PC-9 (cell line): ENCODE measurements around the gene CSNK1G2. TPM values are rescaled to one million over a fixed set of nuclear protein-coding genes. Genes with fewer than 3 reads are reported as not detected.

Source experiments
- BruUV-seq: library from RNA; stranded (reverse); fragments of 400-500 nt; replicated peaks from 2 replicates; lab custom pipeline; 2021; lab: Mats Ljungman, UMichigan
- CTCF ChIA-PET: fragments of 300-600 bp; sonication (Branson Sonifier 250); formaldehyde crosslinking; loops from one replicate; lab custom pipeline; 2022; ENCODE audit warnings: antibody characterized with exemption; lab: Charles Lee
- POLR2A ChIA-PET: fragments of 300-600 bp; sonication (Branson Sonifier 250); formaldehyde crosslinking; loops from one replicate; lab custom pipeline; 2022; ENCODE audit warnings: antibody characterized with exemption; ENCODE audit not compliant: unreplicated experiment; lab: Charles Lee
- DNase-seq, 2 experiments: peaks; one replicate each; pipeline versions ENCODE4 v3.0.0 to v3.0.0-alpha.2; 2015 to 2022; ENCODE audit warnings: mixed read lengths in 1 of 2
- H2AFZ ChIP-seq: fragments of 200-600 bp; sonication (generic); 2 replicates; pipeline ENCODE4 v1.8.1; 2017; ENCODE audit warnings: antibody characterized with exemption
- H3F3A ChIP-seq: fragments of 200-600 bp; sonication (generic); 2 replicates; pipeline ENCODE4 v1.8.1; 2017; ENCODE audit warnings: antibody characterized with exemption, mild to moderate bottlenecking, low read depth; ENCODE audit not compliant: insufficient read depth
- H3K27ac ChIP-seq: fragments of 200-600 bp; sonication (generic); 2 replicates; pipeline ENCODE4 v1.6.1; 2016; ENCODE audit warnings: mixed run types
- H3K27me3 ChIP-seq: fragments of 200-600 bp; sonication (generic); 2 replicates; pipeline ENCODE4 v1.6.1; 2016; ENCODE audit warnings: low read depth, mixed run types; ENCODE audit not compliant: insufficient read depth
- H3K36me3 ChIP-seq: fragments of 200-600 bp; sonication (generic); 2 replicates; pipeline ENCODE4 v1.6.1; 2016; ENCODE audit warnings: low read depth, mixed run types
- H3K4me1 ChIP-seq: fragments of 200-600 bp; sonication (generic); replicated peaks from 2 replicates; pipeline ENCODE4 v1.6.1; 2016; ENCODE audit warnings: mixed run types; ENCODE audit not compliant: insufficient read depth
- H3K4me2 ChIP-seq: fragments of 200-600 bp; sonication (generic); 2 replicates; pipeline ENCODE4 v1.6.1; 2017; ENCODE audit warnings: mixed run types
- H3K4me3 ChIP-seq: fragments of 200-600 bp; sonication (generic); 2 replicates; pipeline ENCODE4 v1.6.1; 2016; ENCODE audit warnings: mixed run types
- H3K79me2 ChIP-seq: fragments of 200-600 bp; sonication (generic); 2 replicates; pipeline ENCODE4 v1.6.1; 2017; ENCODE audit warnings: low read depth, mixed run types
- H3K9me2 ChIP-seq: fragments of 200-600 bp; sonication (generic); 2 replicates; pipeline ENCODE4 v1.8.1; 2017; ENCODE audit warnings: mild to moderate bottlenecking; ENCODE audit not compliant: insufficient read depth
- H3K9me3 ChIP-seq: fragments of 200-600 bp; sonication (generic); 2 replicates; pipeline ENCODE4 v1.8.1; 2016; ENCODE audit warnings: low read depth; ENCODE audit not compliant: insufficient read depth
- H4K20me1 ChIP-seq: fragments of 200-600 bp; sonication (generic); 2 replicates; pipeline ENCODE4 v1.8.1; 2017; ENCODE audit not compliant: insufficient read depth
- EZH2 ChIP-seq: fragments of 200-600 bp; sonication (generic); IDR thresholded peaks from 2 replicates; pipeline ENCODE4 v1.8.0; 2017; ENCODE audit warnings: antibody characterized with exemption, low read depth
- intact Hi-C: fragments of 100-400 bp; cut with micrococcal nuclease; formaldehyde crosslinking; loops from one replicate; pipeline ENCODE4 v1.10.0; 2022; ENCODE audit not compliant: unreplicated experiment
- total RNA-seq: library from RNA; stranded (reverse); gene quantifications from 2 replicates; pipeline ENCODE4 v1.2.3, GENCODE V29; 2021
- TF ChIP-seq, protein P1 (sequence below): fragments of 200-600 bp; sonication (generic); conservative IDR thresholded peaks from 2 replicates; pipeline ENCODE4 v1.6.1; 2017; ENCODE audit warnings: mixed run types, antibody characterized with exemption, mild to moderate bottlenecking, moderate library complexity

CSNK1G2 gene
- total RNA-seq, 1 experiment from 2014 or later, result 58.2 TPM

DNA sequence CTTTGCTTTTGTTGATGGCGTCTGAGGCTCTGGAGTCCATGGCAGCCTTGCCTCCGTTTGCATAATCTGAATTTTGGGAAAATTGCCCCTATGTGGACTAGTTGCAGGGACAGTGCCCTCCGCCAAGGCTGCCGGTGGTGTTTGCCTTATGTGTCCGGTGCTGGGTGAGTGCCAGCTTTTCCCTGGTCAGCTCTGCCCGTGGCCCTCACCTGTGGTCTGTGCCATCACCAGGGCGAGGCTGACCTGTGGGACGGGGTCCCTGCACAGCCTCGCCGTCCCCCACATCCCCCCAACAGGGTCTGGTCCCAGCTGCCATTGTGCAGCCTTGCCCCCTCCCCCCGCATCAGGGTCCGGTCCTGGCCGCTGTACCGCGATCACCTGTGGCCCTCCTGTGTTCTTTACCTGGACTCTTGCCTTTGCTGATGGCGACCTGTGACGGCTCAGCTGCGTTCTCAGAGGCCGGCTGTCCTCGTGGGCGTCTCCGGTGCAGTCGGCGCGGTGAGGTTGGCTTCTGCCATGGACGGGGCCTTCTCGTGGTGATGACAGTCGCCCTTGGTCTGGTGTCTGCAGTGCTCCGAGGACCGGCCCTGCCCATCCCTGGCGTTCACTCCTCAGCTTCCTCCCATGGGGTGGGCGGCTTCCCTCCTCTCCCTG is 12.6 kb downstream of the CSNK1G2 start:
- H3K4me1 ChIP-seq, result no peaks in the 10 kb centered on the region
- BruUV-seq, result no TSS peak
- no peak overlapping the region for H3K27ac ChIP-seq
- no peaks in the 10 kb centered on the region for H3K27me3 ChIP-seq
- H3K79me2 ChIP-seq, result peaks cover 17% of the 10 kb centered on the region; the same call in 1 of the 2 replicates
- H3K36me3 ChIP-seq, result no peaks in the 10 kb centered on the region
- H3K9me2 ChIP-seq, result no peaks in the 10 kb centered on the region
- no peaks in the 10 kb centered on the region for H3K9me3 ChIP-seq
- ChIA-PET CTCF (no interaction called here), POLR2A (no interaction called here)
- no peak overlapping the region for H3K4me2 ChIP-seq
- H3K4me3 ChIP-seq, result no peak overlapping the region
- no peaks in the 10 kb centered on the region for H3F3A ChIP-seq
- peaks cover 11% of the 10 kb centered on the region for H4K20me1 ChIP-seq
- TF ChIP-seq, protein P1, sequence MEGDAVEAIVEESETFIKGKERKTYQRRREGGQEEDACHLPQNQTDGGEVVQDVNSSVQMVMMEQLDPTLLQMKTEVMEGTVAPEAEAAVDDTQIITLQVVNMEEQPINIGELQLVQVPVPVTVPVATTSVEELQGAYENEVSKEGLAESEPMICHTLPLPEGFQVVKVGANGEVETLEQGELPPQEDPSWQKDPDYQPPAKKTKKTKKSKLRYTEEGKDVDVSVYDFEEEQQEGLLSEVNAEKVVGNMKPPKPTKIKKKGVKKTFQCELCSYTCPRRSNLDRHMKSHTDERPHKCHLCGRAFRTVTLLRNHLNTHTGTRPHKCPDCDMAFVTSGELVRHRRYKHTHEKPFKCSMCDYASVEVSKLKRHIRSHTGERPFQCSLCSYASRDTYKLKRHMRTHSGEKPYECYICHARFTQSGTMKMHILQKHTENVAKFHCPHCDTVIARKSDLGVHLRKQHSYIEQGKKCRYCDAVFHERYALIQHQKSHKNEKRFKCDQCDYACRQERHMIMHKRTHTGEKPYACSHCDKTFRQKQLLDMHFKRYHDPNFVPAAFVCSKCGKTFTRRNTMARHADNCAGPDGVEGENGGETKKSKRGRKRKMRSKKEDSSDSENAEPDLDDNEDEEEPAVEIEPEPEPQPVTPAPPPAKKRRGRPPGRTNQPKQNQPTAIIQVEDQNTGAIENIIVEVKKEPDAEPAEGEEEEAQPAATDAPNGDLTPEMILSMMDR, result no peak
- TF ChIP-seq EZH2, result no peak
- intact Hi-C loops, result no loop called here
- DNase-seq, result no peak
- H2AFZ ChIP-seq, result no peak overlapping the region

DNA sequence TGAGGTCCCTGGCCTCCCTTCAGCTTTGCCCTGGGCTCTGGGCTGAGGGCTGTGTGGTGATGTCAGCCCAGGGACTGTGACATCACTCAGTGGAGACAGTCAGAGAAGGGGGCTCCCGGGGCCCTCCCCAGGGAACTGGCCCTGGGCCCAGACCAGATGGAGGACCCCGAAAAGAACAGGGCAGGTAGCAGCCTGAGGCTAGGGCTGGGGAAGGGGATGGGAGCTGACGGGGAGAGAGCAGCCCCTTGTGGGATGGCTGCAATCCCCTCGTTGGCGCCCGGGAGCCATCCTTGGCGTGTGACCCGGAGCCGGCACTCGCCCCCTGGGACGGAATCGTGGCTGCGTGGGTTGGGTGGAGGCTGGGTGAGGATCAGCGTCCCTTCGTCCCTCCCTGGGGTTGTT is 13.6 kb downstream of the CSNK1G2 start:
- Histone ChIP-seq H2AFZ (no peak overlapping the region), H3K27ac (no peak overlapping the region), H3K9me3 (no peaks in the 10 kb centered on the region), H3K4me1 (no peaks in the 10 kb centered on the region), H3F3A (no peaks in the 10 kb centered on the region), H3K79me2 (0 out of 2 replicates have a peak, but pooled peaks cover 10% of the 10 kb centered on the region), H3K9me2 (no peaks in the 10 kb centered on the region), H3K4me2 (no peak overlapping the region), H3K36me3 (no peaks in the 10 kb centered on the region), H3K4me3 (no peak overlapping the region), H3K27me3 (no peaks in the 10 kb centered on the region), H4K20me1 (peaks cover 11% of the 10 kb centered on the region)
- CTCF ChIA-PET, result no interaction called here
- DNase-seq, result no peak
- POLR2A ChIA-PET, result no interaction called here
- no peak for TF ChIP-seq EZH2
- TF ChIP-seq, protein P1, result no peak
- BruUV-seq, result no TSS peak
- intact Hi-C loops, result no loop called here

DNA sequence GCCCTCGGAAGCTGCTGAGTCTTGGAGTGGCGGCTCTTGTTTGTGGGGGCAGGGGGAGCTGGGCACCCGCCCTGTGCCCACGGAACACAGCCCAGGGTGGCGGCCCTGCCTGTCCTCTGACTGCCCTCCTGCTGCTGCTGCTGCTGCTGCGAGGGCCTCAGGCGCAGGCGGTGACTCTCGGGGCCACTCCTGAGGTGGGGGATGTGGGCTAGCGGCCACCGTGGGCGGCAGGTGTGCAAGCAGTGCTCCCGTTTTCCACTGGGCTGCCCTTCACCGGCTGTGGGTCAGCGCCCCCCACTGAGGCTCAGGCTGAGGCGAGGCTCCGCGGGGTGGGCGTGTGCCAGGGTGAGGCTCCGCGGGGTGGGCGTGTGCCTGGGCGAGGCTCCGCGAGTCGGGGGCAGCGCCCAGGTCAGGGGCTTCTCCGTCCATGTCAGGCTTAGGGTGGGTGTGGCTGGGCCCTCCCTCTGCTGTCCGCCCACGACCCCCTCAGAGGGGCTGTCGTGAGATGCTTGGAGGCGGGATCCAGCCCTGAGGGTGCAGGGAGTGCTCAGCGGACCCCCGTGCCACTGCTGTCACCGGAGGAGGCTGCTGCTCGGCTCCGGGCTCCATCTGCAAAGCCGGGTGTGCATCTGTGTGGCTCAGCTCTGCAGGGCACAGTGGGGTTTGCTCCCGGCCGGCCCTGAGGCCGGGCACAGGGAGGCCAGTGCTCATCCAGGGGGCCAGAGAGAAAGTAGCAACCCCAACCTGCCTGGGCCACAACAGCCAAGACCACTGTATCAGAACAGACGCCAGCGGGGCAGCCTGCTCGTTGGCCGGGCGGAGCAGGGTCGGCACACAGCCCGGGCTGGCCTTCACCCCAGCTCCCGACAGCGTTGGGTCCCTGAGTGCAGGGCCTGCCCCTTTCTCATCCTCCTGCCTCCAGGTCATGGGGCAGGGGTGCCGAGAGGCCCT is 14.5 kb downstream of the CSNK1G2 start:
- CTCF ChIA-PET, result no interaction called here
- Histone ChIP-seq H4K20me1 (peaks cover 11% of the 10 kb centered on the region), H2AFZ (no peak overlapping the region), H3K9me2 (no peaks in the 10 kb centered on the region), H3F3A (no peaks in the 10 kb centered on the region), H3K27ac (no peak overlapping the region), H3K36me3 (no peaks in the 10 kb centered on the region), H3K4me1 (no peaks in the 10 kb centered on the region), H3K4me2 (no peak overlapping the region), H3K27me3 (no peaks in the 10 kb centered on the region), H3K9me3 (no peaks in the 10 kb centered on the region), H3K79me2 (0 out of 2 replicates have a peak, but pooled peaks cover 8% of the 10 kb centered on the region), H3K4me3 (no peak overlapping the region)
- DNase-seq, result no peak
- intact Hi-C loops, result no loop called here
- no TSS peak for BruUV-seq
- POLR2A ChIA-PET, result no interaction called here
- TF ChIP-seq, protein P1, result no peak
- no peak for TF ChIP-seq EZH2
